ENCODE measurements around the gene ZNF350.

DNA sequence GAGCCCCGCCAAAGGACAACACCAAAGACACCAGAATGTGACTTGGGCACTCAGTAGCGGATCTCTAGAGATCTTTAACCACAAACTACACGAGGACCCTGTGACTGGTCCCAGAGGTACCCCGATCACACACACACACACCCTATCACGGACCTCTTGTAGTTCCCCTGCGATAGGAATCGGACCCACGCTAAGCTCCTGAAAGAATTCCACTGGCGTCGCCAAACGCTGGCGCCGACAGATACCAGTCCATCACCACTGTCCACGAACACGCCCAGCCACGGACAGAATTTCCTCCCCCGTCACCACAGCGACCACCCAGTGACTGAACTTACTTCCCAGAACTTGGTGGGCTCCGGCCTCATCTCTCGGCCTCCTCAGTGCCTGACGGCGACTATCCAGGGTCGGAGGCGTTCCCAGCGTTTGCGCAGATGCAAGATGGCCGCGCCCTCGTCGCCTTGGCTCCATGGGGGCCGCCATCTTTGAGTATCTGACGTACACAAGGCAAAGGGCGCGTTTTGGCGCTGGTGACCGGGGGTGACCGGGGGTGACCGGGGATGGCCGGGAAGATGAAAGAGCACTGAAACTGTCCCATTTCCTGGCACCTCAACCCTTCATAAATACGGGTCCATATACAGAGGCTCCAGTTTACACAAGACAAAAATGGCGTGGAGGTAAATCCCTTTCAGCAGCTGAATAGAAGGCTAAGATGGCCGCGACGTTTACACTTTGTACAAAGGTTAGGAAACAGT is 21.3 kb upstream of the ZNF350 start, which contains the start of gene ZNF615:
- TF ChIP-seq POLR2A (IDR thresholded peaks at IDR 0.05), result no peak
- TF ChIP-seq, protein P1, sequence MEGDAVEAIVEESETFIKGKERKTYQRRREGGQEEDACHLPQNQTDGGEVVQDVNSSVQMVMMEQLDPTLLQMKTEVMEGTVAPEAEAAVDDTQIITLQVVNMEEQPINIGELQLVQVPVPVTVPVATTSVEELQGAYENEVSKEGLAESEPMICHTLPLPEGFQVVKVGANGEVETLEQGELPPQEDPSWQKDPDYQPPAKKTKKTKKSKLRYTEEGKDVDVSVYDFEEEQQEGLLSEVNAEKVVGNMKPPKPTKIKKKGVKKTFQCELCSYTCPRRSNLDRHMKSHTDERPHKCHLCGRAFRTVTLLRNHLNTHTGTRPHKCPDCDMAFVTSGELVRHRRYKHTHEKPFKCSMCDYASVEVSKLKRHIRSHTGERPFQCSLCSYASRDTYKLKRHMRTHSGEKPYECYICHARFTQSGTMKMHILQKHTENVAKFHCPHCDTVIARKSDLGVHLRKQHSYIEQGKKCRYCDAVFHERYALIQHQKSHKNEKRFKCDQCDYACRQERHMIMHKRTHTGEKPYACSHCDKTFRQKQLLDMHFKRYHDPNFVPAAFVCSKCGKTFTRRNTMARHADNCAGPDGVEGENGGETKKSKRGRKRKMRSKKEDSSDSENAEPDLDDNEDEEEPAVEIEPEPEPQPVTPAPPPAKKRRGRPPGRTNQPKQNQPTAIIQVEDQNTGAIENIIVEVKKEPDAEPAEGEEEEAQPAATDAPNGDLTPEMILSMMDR (IDR thresholded peaks at IDR 0.05), result no peak

All from breast epithelium (tissue), 3 donors.